OCI-LY7 (cell line): ENCODE data around the gene TCEAL6. TPM values are rescaled to one million over a fixed set of nuclear protein-coding genes. Genes with fewer than 3 reads are reported as not detected.

Experiments
- total RNA-seq, 2 experiments: library from RNA; depleted of rRNA in 1 of 2; stranded (reverse); fragments of >200 nt in 1 of 2; shearing (Covaris generic) in 1 of 2; gene quantifications; 2 replicates each; pipeline ENCODE4 v1.2.3, GENCODE V29; 2014 to 2022

Gene TCEAL6
- total RNA-seq, 2 experiments from 2014 or later: not detected

Other genes with a start within 250 kb of the TCEAL6 start
- gene ZMAT1, start 210.5 kb downstream of the TCEAL6 start, total RNA-seq (2014; rRNA removed; shearing (Covaris generic)): not detected in 2 replicates
- not detected in 2 replicates for gene ZMAT1, start 210.5 kb downstream of the TCEAL6 start, total RNA-seq (2022)
- gene TCEAL2, start 16.8 kb downstream of the TCEAL6 start, total RNA-seq (2014; rRNA removed; shearing (Covaris generic)): not detected in 2 replicates
- not detected in 2 replicates for gene TCEAL2, start 16.8 kb downstream of the TCEAL6 start, total RNA-seq (2022)
- not detected in 2 replicates for gene BEX5, start 13.5 kb upstream of the TCEAL6 start, total RNA-seq (2014; rRNA removed; shearing (Covaris generic))
- gene BEX5, start 13.5 kb upstream of the TCEAL6 start, total RNA-seq (2022): not detected in 2 replicates
- not detected in 2 replicates for gene TCP11X1, start 72.8 kb upstream of the TCEAL6 start, total RNA-seq (2014; rRNA removed; shearing (Covaris generic))
- gene TCP11X1, start 72.8 kb upstream of the TCEAL6 start, total RNA-seq (2022): not detected in 2 replicates
- not detected in 2 replicates for gene NXF2, start 104.7 kb upstream of the TCEAL6 start, total RNA-seq (2014; rRNA removed; shearing (Covaris generic))
- gene NXF2, start 104.7 kb upstream of the TCEAL6 start, total RNA-seq (2022): not detected in 2 replicates